ENCODE results near the gene SGK1. TPM values are rescaled to one million over a fixed set of nuclear protein-coding genes. Genes with fewer than 3 reads are reported as not detected.

Gene SGK1
- polyA plus RNA-seq, 1 donor from 2014 or later = 10.3 TPM

- Histone ChIP-seq H3K9ac (ENCODE audit: low read length) (no peak overlapping the region), H3F3A (ENCODE audit: insufficient read depth, low read length, poor library complexity, severe bottlenecking) (no peaks in the 10 kb centered on the region), H3K27ac (ENCODE audit: low read length) (no peak overlapping the region), H3K79me2 (replicated peaks; ENCODE audit: insufficient read depth, low read length) (no peaks in the 10 kb centered on the region), H3K36me3 (ENCODE audit: insufficient read depth, low read length) (no peaks in the 10 kb centered on the region), H3K4me3 (ENCODE audit: low read length) (no peak overlapping the region), H3K9me3 (ENCODE audit: low read length) (no peaks in the 10 kb centered on the region), H3K4me2 (ENCODE audit: low read length) (no peak overlapping the region), H3K9me2 (ENCODE audit: insufficient read depth, low read length) (no peaks in the 10 kb centered on the region), H3K27me3 (ENCODE audit: insufficient read depth, low read depth, low read length) (no peaks in the 10 kb centered on the region), H2AFZ (ENCODE audit: low read depth, low read length) (no peak overlapping the region), H4K20me1 (ENCODE audit: insufficient read depth) (no peaks in the 10 kb centered on the region)
- TF ChIP-seq RAD21 (conservative IDR thresholded peaks at IDR 0.05) (no peak), MXI1 (conservative IDR thresholded peaks at IDR 0.05; ENCODE audit: poor library complexity, severe bottlenecking) (no peak), POLR2AphosphoS5 (IDR thresholded peaks at IDR 0.05) (no peak), CTCF (IDR thresholded peaks at IDR 0.05; ENCODE audit: poor library complexity, severe bottlenecking) (no peak), EP300 (conservative IDR thresholded peaks at IDR 0.05; ENCODE audit: poor library complexity, severe bottlenecking) (no peak), REST (IDR thresholded peaks at IDR 0.05; ENCODE audit: borderline replicate concordance) (no peak), EZH2 (IDR thresholded peaks at IDR 0.05; ENCODE audit: borderline replicate concordance, insufficient read depth, low read length, poor library complexity, severe bottlenecking) (no peak), TAF1 (IDR thresholded peaks at IDR 0.05; ENCODE audit: low read depth) (no peak), SMC3 (conservative IDR thresholded peaks at IDR 0.05; ENCODE audit: poor library complexity) (no peak)
Measured at GRCh38 chr6:134119486-134119885, 198.4 kb downstream of the SGK1 start.

Small RNAs within 50 kb of the gene (small RNA-seq; reads per million reads assigned to genes)
- 0 to 1.2 (median 0) reads per million in 3 experiments for gene RF00019
- 0 reads per million in 3 experiments for gene RN7SL408P
- 4.1 to 17.3 (median 9.7) reads per million in 3 experiments for gene RNA5SP218
- 0 reads per million in 3 experiments for gene RPS29P32
